GM19452 (cell line): Measurements from ENCODE around the gene RASAL2.
A peak's percentile ranks its signal among the peaks of the same experiment; 100 is the strongest.

Source experiments
- ATAC-seq: cut with Tn5 transposase; IDR thresholded peaks from one replicate; pipeline ENCODE4 v1.9.1; 2021; ENCODE audit not compliant: unreplicated experiment

RASAL2 gene

DNA sequence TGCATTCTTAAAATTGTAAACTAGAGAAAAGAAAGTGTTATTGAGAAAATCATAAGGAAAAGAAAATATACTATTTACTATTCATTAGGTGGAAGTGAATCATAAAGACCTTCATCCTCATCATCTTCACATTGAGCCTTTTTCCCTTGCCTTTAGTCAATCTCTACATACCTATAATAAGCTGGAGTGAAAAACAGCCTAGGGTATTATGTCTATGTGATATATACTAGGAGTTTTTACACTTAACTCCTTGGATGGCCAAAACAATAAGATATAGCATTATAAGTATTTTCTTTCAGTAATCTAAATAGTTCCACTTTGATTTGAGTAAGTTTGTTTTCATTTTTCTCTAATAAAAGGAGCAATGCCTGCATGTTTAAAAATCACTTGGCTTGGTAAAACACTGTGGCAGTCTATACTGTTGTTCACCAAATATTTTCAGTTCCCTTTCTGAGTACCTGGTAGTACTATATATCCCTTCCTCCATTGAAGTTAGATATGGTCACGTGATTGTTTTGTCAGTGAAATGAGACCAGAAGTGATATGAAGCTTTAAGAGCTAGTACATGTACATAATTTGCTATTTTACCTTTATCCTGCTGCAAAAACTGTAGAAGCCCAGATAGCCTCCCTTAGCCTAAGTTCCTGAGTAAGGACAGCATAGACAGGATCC, 324.5 kb downstream of the RASAL2 start:
- peak; percentile 86 for ATAC-seq

DNA sequence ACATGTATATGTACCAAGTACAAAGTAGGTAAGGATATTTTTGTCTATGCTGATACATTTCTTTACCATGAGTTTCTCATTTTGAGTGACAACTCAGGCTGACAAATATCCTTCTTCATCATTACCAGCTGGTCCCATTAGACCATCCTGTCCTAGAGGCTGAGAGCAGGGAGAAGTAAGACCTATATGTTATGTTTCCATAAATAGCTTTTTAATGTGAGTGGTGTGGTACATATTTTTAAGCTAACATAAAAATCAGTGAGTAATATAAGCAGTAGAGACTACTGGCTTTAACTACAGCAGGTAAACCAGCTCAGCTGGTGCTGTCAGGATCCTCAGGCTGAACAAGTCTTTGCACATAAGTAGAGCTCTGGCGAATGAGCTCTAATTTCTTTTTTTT, 340.5 kb downstream of the RASAL2 start:
- no peak for ATAC-seq

DNA sequence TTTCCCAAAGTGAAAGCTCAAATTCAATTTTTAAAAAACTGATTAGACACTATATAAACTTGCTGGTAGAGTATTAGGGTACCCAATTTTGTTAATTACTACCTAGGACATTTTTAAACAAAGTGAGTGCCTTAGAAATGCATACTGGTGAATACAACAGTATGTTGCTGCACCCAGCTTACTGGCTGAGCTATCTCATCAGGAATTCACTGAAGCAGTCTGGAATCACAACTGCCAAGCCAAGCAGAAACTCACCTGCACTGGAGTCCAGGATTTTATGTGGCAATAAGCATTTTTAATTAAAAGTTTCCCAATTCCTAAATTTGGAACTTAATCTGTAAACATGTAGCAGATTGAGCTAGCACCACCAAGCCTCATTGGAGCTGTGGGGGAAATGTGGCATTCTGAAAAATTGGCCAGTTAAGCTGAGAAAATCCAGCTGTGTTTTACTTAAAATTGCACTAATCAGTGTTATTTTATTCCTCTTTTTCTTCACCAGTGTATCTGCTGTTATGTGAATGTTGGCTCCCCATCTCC, 341.1 kb downstream of the RASAL2 start:
- ATAC-seq = no peak

DNA sequence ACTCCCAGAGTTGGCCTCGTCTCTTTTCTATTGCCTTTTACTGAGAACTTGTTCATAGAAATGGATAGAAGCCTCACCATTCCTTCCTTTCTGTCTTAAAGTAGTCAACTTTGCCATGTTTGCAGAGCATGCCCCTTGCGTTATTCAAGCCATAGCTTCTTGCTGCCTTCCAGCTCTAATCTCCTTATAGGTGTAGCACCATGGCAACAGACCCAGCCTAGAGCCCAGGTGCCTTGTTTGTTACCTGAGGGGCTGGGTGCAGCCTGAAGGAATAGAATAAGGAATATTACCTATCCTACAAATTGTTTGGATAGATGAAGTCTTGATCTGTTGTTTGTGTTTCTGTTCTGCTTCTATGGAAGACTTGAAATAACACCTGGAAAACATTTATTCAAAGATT, 343.0 kb downstream of the RASAL2 start:
- ATAC-seq = no peak

DNA sequence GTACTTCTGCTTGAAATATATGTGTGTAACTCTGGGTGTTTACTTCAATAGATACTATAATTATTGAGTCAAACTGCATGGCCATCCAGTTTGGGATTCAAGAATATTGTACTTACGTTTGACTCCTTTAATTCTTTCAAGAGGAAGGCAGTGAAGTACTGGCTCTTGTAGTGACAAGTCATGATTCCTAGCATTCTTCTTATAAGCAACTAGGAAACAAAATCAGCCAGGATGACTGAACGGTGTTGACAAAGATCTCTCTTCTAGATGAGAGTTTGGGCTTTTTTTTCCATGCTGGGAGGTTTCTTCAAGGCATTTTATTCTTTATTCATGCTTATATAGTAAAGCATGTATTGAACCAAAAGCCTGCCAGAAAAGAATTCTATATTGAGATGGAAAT, 344.5 kb downstream of the RASAL2 start:
- ATAC-seq = no peak

DNA sequence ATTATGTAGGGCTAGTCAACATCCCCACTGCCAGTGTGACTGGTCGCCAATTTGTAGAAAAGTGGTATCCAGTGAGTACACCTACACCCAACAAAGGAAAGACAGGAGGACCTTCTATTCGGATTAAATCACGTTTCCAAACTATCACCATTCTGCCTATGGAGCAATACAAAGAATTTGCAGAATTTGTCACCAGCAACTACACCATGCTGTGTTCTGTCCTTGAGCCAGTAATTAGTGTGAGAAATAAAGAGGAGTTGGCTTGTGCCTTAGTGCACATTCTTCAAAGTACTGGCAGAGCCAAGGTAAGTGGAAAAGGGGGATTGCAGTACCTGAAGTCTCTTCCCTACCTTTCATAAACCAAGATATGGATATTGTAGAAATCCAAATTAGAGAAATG, 349.0 kb downstream of the RASAL2 start:
- no peak for ATAC-seq

DNA sequence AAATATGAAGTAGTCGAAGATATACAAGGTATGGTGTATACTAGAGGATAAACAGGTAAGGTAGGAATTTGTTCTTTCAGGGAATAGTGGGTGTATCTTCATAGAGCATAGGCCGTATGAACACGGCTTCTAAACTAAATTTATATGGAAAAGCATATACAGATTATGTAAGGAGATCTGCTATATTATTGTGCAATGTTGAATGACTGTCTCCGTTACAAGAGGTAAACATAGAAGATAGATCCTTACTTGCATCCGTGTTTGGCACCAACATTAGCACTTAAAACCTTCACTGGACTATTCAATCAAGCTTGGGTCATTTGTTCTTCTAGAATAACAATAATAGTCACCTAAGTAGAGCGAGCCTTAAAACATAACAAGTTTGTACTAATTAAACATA, 357.0 kb downstream of the RASAL2 start:
- ATAC-seq = no peak

DNA sequence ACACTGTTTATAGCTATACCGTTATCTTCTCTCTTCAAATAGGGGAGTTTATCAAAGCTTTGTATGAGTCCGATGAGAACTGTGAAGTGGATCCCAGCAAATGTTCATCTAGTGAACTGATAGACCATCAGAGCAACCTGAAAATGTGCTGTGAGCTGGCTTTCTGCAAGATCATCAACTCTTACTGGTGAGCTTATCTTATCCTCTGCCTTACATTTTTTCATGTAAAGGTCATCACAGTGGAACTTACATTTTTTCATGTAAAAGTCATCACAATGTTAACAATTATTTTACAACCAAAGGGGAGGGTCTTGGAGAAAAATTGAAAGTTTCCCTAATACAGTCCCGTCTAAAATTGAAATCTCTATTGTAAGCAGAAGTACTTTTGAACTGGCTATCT, 357.6 kb downstream of the RASAL2 start:
- ATAC-seq = no peak

DNA sequence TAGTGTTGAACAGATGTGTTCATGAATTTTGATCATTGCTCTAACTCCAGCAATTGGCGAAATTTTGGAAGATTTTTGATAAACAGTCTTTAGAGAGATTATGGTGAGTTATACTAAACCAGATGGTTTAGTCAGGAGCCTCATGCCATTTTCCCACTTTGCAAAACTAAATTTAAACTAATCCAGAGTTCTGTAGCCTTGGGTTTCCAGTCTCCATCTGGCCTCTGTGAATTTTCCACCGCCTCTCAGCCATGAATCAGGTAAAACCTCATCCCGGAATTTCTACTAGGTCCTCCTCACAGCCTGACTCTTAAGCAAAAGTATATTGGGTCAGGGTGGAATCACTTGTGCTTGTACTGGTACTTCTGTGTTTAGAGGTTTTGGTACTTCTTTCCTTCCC, 358.1 kb downstream of the RASAL2 start:
- ATAC-seq = no peak

DNA sequence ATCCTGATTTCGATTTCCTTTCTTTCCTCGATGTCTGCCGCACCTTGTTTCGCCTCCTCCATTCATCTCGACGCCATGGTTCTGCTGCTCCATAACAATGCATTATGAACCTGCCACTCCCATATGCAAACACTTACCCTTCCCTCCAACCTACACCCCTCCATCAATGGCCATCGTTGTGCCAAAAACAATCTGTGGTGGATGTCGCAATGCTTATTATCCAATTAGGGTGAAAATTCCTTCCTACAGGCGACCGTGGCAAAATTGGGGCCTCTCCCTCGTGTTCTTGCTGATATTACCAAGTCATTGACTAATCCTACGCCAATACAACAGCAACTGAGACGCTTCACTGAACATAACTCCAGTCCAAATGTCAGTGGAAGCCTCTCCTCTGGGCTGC, 362.6 kb downstream of the RASAL2 start:
- ATAC-seq = no peak

DNA sequence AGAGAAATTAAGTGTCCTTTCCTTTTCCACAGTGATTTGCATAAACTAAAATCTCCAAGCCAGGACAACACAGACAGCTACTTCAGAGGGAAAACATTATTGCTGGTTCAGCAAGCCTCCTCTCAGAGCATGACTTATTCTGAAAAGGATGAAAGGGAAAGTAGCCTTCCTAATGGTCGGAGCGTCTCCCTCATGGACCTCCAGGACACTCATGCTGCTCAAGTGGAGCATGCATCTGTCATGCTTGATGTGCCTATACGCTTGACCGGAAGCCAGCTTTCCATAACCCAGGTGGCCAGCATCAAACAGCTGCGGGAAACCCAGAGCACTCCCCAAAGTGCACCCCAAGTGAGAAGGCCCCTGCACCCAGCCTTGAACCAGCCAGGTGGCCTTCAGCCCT, 363.7 kb downstream of the RASAL2 start:
- no peak for ATAC-seq

DNA sequence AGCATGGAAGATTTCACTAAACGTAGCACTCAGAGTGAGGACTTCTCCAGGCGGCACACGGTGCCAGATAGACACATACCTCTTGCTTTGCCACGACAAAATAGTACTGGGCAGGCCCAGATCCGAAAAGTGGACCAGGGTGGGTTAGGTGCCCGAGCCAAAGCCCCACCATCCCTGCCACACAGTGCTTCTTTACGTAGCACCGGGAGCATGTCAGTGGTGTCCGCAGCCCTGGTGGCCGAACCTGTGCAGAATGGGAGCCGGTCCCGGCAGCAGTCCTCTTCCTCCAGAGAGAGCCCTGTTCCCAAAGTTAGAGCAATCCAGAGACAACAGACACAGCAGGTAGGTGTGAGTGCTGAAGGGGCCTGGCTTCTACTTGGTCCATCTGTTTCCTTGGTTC, 364.3 kb downstream of the RASAL2 start:
- ATAC-seq = no peak

DNA sequence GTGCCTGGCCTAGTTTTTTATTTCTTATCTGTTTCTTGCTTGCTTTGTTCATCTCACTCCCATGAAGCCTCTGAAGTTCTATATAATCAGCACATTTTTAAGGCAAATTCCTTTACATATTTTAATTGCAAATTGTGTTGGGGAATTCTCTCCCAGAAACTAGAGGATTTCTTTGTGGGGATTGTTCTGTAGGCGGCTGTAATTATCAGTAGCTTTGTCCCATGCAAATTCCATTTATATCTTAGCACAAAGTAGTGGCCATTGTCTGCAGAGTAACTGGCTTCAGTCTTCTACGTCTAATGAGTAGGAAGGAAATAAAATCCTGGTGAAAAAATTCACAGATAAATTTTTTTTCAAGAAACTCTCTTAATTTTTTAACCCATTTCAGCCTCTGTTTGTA, 367.2 kb downstream of the RASAL2 start:
- no peak for ATAC-seq

DNA sequence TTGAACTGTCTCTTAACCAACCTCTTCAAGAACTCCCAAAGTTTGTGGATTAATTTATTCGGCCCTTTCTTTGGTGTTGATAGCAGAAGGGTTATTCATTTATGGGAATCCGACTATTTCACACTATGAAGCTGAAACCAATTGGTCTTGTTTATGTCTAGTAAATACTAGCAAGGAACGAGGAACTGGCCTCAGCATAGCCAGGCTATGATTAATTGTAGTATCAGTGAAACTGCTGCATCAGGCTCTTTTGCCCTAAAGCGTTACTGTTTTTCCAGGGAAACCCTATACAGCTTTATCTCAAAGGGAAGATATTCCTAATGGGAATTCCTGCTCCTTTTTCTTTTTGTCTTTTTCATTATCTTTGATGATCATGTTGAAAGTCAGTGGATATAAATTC, 367.8 kb downstream of the RASAL2 start:
- ATAC-seq = no peak

DNA sequence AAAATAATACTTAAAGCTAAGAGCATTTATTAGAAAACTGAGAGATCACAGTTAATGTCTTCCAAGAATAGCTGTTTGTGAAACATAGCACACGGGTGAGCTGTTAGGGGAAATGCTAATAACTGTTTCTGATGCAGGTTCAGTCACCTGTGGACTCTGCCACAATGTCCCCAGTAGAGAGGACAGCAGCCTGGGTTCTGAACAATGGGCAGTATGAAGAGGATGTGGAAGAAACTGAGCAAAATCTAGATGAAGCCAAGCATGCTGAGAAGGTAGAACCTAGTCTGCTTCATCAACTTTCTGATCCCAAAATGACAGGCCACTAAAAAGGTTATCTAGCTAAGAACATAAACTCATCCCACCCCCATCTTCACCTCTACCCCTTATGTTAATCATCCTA, 370.2 kb downstream of the RASAL2 start:
- no peak for ATAC-seq

DNA sequence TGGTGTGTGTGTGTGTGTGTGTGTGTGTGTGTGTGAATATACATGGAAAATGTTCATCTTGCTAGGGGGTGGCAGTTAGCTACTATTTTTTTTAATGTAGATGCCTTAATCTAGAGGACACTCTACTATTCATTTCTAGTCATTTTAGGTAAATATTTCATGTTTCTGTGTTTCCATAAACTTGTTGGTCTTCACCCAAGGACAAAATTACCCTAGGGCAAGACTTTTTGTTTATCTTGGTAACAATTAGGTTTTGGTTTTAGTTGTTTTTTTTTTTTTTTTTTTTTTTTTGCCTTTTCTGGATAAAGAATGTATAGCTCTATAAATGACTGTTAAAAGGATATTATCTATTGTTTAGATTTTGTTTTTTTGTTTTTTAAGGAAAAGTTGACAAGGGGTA, 370.7 kb downstream of the RASAL2 start:
- ATAC-seq = no peak

DNA sequence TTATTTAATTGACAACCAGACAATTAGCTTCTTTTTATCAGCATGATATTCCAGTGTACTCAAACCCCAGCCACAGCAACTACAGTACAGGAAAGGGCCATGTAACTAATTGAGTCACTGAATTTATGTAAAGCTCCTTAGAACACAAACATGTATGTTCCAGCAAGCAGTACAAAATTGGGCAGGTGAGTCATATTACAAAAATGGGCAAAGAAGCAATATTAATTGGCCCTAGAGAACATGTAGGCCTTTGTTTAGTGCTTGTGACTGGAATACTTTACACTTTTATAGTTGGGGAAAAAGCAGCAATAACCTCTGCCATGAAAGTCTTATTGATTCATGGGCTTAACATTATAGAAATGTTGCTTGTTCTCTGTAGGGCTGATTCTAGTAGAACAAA, 371.1 kb downstream of the RASAL2 start:
- ATAC-seq = no peak

DNA sequence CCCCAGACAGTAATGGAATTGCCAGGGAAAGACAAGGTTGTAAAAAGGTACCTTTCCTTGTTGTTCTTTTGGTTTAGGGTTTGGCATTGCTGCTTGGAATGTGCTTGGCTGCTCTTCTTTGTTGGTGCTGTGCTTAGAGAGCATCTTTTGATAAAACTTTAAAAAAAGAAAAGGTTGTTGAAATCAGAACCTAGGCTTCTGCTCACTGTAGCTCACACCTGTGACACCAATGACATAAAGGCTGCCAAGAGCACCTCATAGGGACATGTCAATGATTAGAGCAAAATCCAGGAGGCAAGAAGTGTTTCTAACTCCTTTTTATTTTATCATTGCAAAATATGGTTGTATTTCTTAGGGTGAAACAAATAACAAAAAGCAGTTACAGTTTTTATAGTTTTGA, 373.9 kb downstream of the RASAL2 start:
- ATAC-seq = no peak

DNA sequence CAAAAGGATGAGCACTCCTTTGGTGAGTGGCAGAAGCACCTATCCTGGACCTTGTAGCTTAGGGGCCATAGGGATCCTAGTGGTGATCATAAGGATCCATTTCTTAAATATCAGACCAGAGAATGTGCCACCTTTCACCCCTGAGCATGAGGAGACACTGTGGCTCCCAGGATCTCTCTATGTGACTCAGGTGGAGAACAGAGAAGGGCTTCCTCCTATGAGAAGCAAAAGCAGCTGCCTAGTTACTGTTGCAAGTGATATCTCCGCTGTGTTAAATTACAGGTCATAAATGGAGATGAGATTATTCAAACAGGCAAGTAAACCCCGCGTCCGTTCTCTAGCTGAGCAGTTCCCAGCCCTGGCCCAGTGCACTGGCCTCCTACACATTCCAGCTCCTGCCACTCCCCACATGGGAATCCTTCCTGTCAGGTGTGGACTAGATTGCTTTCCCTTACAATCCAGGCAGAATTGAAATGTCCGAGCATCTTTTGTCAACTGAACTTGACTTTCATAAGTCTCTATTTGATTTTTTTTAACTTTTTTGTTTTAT, 376.6 kb downstream of the RASAL2 start:
- no peak for ATAC-seq

DNA sequence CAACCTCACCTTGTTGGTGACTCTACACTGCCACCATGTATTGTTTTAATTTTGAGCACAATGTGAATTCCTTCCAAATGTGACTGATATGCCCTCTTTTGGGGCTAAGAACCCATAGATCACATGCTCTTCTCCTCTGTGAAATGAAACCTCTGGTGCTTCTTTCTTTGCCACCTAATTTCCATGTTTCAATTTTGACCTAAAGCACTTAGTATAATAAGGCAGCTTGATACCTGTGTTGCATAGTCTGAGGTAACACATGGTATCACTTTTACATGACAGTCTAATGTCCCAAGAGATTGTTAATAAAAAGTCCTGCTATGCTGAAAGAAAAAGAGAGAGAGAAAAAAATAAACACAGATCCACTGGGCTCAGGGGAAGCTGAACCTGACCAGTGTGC, 378.6 kb downstream of the RASAL2 start:
- no peak for ATAC-seq

DNA sequence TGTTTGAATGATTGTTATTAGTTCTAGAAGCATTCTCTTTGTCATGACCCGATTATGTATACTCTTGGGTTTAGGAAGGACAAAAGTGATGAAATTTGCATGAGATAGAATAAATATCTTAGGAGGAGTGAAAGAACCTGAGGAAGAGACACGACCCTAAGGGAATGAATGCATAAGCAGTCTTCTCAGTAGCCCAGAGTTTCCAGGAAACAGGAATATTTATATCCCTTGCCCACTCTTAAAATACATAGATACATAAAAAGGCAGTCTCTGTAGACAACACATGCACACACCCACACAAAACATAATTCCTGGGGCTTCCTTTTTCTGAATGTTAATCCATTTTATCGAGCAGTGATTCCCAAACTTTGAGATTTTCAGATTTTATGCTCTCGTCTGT, 383.5 kb downstream of the RASAL2 start:
- no peak for ATAC-seq

DNA sequence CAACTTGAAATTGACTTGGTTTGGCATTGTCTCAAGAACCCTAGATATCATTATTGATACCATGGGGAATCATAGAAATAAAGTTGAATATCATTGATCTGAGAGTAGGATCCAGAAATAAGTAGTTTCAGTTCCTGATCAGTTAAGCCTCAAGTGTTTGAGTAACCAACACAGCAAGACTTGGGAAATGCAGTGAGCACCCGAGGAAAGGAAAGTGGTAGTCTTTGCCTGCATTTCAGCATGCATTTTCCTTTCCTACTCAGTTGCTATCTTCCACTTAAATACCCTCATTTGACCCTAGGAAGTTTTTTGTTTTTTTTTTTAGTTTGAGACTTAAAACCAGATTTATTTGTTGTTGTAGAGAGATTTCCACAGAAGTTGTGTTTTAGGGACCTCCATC, 383.9 kb downstream of the RASAL2 start:
- no peak for ATAC-seq
